GM12892 (cell line): Measurements from ENCODE around the gene SUV39H1.

Experiments used
- POLR2AphosphoS5 ChIP-seq: IDR thresholded peaks from 2 replicates; pipeline ENCODE4 v1.6.1; 2011; ENCODE audit warnings: low read depth, low read length, control low read depth
- TAF1 ChIP-seq: IDR thresholded peaks from 2 replicates; pipeline ENCODE4 v1.6.1; 2011; ENCODE audit warnings: low read depth, mild to moderate bottlenecking, control low read depth, low read length, borderline replicate concordance

DNA sequence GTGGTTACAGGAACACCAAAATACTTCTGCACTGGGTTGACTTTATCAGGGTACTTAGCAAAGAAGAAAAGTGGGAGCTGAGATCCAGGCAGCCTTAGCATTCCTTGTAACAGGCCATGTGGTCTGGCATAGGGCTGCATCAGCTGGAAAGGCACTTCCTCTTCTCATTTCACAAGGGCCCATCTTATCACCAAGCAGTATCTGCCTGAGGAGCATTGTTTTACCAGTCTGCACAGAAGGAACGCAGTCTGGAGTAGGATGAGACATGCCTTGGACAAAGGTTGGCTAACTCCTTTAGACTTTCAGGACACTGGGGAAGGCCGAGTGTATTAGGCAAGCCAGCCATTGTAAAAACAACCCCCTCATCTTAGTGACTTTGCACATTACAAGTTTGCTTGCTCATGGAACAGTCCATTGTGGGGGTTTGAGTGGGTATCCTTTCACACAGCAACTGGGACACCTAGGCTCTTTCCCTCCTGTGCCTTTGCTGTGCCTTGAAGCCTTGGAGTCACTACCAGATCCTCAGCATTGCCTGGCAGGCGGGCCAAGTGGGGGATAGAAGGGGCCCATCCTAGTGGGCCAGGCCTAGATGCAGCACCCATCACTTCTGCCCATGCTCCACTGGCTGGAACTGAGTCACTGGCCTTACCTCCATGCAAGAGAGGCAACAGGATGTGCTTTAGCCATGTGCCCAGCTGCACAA is 4.6 kb downstream of the SUV39H1 start:
- TF ChIP-seq TAF1, result no peak
- no peak for TF ChIP-seq POLR2AphosphoS5
